HG03469 (cell line): Measurements from ENCODE around the gene LRRC3B.
A peak's percentile ranks its signal among the peaks of the same experiment; 100 is the strongest.

Source experiments
- ATAC-seq: cut with Tn5 transposase; IDR thresholded peaks from one replicate; pipeline ENCODE4 v1.9.1; 2021; ENCODE audit warnings: mild to moderate bottlenecking, moderate library complexity, moderate number of reproducible peaks; ENCODE audit not compliant: unreplicated experiment

LRRC3B gene

DNA sequence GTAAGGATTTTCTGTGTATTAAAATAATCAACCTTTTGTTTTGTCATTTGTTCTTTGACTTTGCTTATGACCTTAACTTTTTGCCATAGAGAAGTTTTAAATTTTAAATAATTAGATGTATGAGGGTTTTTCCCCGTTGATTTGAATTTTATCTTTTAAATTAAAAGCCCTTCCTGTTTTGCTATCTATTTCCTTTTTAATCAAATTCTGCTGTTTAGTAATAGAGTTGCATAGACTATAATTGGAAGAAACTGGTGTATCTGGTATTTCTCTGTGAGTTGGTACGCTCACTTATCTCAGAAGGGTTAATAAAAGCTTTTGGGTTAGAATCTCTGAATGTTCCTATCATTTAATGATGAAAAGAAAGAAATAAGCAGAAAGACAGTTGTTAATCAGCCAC is 82.2 kb downstream of the LRRC3B start:
- ATAC-seq: no peak

DNA sequence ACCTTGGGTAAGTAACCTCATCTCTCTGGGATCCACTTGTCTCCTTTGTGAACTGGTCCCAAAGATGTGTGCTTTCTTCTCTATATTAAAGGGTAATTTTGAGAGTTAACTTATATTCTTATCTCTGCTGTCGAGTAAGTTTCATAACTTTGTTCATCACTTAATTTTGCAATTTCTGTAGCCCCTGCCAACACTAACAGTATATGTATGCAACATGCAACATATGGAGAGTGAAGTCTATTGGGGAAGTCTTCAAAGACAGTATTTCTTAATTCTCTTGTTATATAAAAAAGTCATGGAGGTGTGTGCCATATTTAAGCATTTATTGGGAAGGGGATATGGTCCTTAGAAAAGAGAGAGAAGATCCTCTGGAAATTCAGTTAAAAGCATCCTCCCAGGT is 85.9 kb downstream of the LRRC3B start:
- no peak for ATAC-seq

DNA sequence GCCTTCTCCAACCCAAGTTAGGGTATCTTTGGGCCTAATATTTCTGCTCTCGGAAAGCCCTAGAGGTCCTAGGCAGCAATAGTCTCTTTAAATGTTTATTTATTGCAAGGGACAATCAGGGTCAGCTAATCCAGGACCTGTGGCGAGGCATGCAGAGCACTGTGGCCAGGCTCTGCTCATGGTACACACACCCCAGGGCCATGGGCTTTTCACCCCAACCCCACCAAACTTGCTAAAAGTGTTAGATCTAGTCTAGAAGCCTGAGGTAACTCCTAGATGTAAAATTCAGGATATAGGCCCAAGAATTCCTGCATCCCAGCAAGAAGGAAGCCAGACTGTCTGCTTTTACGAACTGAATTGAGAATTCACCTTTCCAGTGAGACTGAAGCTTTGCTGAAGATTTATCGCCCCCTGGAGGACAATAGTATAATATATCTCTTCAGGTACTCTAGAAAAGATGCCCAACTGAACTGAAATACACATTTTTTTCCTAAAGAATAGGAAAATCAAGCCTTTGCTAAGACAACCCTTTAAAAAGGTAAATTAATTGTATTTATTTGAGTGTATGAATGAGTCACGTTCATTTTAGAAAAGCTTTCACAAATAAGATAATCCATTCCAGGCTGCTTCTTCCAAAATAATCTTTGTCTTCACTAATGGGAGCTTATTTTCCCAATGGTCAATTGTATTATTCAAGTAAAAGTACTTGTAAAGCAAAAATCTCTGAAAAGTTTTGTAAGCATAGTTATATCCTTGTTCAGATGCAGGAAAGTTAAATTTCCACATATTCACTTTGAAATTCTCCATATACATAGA is 89.8 kb downstream of the LRRC3B start:
- ATAC-seq: peak; percentile 69

DNA sequence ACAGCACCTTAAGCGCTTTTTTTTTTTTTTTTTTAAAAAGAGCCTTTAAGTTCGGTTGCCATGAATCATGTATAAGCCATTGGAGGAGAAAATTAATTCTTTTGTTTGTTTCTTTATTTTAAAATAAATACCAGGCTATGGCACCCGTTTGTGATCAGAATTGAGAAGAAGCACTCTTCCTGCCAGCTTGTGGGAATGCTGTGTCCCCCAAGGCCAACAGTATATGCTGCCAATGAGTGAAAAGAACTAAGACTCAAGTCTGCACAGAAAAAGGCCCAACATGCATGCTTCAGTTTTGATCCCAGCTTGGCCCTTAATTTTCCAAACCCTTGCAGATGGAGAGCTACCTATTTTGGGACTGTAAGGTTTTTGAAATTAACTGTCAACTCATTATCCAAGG is 90.5 kb downstream of the LRRC3B start:
- no peak for ATAC-seq

DNA sequence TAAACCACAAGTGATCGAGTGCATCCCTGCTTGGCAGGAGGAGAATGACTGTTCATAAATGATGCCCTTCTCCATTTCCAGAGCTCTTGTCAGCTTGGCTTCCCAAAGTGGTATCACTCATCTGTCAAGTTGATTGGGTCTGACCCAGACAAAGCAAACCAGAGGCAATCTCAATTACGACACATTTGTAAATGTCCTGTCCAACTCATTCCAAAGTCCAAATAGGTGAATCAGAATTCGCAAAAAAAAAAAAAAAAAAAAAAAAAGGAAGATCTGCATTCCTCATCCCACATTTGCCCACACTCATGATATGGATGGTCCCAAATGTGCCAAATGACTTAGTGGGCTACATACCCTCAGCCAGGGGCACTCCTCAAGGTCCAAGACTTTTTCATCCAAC is 91.9 kb downstream of the LRRC3B start:
- ATAC-seq: no peak

DNA sequence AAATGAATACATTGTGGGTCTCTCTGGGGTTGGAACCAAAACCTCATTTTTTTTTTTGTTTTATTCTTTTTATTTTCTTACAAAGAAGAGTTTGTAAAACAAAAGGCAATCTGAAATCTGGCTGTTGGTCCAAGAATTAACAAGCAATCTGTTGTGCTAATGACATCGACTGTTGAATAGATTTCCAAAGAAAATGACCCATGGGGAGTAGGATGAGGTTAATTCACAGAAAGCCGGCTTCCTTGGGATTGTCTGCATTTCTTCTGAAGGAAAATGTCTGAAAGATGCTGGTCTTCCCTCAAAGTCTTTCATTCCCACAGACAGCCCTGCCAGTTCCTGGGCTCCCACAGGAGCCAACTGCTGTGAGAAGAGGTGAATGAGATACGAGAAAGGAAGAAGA is 92.9 kb downstream of the LRRC3B start:
- no peak for ATAC-seq

DNA sequence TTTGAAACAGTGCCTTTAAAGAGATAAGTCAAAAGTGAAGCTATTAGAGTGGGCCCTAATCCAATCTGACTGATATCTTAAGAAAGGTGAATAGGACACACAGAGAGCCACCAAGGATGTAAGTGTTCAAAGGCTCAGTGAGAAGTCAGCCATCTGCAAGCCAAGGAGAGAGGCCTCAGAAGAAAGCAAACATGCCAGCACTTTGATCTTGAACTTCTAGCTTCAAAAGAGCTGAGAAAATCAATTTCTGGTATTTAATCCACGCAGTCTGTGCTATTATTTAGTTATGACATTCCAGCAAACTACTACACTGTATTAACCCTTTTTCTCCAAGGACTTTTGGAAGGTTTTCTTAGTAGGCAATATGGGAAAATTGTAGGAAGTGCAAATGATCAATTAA is 95.7 kb downstream of the LRRC3B start:
- ATAC-seq: no peak

DNA sequence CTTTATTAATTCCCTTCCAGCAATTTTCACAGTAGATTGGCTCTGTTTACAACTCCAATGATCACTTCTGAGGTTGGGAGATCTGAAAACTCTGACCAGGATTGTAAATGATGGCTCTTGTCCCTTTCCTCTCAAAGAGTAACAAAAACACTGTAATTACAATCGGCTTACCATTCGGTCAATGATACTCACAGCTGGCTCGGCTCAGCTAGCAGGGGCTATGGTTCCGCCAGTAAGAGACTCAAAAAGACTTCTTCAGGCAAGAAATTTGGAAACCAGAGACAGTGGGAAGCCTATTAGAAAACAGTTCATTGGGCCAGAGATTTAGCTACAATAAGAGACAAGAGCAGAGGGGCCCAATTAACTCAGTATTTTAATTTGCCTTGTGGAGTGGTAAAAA is 96.6 kb downstream of the LRRC3B start:
- ATAC-seq: no peak

DNA sequence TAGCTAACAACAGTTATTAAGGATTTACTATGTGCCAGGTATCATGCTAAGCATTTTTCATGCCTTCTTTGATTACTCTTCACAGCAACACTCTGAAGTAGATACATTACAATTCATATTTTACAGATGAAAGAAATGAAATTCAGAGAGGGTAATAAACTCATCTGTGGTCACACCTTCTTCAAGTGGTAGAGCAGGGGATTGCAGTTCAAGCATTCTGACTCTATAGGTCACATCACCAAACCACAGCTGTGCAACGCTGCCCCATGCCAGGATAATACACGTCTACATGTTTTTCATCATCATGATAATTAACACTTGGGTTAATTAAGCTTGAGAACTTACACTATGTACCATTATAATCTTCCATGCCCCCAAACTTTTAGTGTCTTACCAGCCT is 98.5 kb downstream of the LRRC3B start:
- no peak for ATAC-seq

DNA sequence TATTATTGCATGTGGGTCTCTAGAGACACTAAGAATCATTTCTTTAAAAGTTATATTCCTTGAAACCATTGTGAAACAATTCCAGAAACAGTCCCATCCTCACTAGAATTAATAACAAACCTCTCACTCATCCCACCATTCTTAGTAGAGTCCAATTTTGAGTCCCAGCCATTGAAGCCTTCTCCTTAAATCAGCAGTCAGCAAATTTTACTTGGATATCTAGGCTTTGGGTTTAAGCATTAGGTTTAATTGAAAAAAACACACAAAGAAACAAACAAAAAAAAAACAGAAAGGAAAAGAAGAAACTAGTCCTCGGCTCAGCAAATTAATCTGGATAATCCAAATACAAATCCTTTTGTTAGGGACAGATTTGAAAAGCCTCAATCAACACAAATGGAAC is 109.3 kb downstream of the LRRC3B start:
- no peak for ATAC-seq

DNA sequence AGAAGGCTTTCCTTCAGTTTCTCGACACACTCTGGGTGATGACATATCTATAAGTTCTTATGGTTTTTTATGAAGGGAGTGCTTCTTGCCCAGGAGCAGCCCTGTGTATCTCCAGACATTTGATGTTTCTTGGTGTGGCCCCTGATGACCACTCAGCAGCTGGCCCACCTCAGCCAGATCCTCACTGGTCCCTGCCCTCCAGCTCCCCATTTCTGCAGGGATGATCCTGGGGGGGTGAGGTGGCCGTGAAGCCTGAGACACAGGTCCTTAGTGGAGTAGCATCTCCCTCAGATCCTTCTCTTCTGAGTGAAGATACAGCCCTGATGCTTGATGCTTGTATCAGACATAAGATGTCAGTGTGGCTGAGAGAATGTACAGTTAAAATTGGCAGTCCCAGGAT is 127.7 kb downstream of the LRRC3B start:
- ATAC-seq: no peak

DNA sequence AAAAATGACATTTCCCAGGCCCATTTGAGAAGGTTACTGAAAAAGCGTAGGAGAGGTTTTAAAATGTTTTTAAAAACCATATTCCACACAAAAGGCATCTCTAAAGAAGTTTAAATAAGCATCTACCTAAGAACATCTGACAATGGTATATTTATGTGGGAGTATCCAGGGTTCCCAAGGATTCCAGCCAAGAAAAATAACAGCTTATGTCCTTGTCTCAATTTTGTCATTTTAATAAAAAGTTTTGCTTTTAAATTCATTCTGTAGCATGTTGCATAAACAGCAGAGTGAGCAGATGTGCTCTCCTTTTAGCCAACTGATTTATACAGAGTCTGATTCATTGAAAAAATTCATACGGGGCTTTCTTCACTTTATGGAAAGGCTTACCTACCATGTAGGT is 129.9 kb downstream of the LRRC3B start:
- ATAC-seq: no peak

DNA sequence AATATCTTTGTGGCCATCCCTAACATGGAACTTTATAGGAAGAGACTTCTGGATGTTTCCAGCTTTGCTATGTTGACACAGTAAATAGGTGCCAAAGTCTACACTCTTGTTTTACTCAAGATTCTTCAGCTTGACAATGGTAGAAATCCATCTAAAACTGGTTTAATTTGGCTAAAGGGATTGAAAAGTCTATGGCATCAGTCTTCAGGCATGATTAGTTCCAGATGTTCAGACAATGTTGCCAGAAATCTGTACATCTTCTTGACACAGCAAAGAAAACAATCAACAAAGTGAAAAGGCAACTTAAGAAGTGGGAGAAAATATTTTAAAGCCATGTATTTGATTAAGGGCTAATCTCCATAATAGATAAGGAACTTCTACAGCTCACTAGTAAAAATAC is 130.5 kb downstream of the LRRC3B start:
- ATAC-seq: no peak

DNA sequence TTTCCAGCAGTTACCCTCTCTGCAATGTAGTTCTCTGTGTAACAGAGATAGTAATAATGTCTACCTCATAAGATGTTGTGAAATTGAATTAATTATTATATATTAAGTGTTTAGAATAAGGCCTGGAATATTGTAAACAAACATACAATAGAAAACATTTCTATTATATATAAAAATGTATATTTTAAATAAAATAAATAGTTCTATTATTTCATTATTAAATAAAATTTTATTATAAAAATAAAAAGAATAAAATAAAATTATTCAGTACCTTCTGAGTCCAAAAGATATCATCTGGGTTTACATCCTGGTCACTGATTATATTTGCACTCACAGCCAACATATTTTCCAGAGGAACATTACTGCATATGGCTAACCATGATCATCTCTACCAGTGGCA is 135.4 kb downstream of the LRRC3B start:
- no peak for ATAC-seq
